Activated gamma-delta T cell treated with anti-CD3 and anti-CD28 coated beads, Interleukin-2, amount 50 U/mL, for 16 hours (primary cell): ENCODE data around the gene CD244.
"Not testable (repeated sequence)": the region's sequence is repeated elsewhere in the genome, so short reads cannot be mapped to it uniquely, and the experiment has no call there.

Experiments used
- DNase-seq: peaks from one replicate; pipeline ENCODE4 v3.0.0-alpha.2; 2020; ENCODE audit warnings: low read depth

CD244 gene

GRCh38 chr1:160810486-160810885, 52.2 kb downstream of the CD244 start:
- no peak for DNase-seq

GRCh38 chr1:160808289-160808688, 54.4 kb downstream of the CD244 start:
- no peak for DNase-seq

DNA sequence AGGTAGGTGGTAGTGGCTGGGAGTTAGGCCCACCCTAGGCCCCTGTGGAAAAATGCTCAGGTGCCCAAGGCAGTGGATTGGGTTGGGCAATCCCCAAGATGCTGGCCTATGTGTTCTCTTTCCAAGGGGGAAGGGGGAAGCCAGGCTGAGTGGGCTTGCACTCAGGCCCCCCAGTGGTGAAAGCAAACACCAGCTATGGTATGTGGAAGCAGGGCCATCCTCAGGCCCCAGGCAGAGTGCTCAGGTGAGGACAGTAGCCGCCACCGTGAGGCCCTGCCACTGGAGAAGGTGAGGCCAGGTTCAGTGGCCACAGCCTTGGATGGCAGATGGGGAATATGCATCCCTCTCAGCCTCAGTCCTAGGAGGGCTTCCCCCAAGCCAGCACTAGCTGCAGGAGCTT, 54.9 kb downstream of the CD244 start:
- no peak for DNase-seq

DNA sequence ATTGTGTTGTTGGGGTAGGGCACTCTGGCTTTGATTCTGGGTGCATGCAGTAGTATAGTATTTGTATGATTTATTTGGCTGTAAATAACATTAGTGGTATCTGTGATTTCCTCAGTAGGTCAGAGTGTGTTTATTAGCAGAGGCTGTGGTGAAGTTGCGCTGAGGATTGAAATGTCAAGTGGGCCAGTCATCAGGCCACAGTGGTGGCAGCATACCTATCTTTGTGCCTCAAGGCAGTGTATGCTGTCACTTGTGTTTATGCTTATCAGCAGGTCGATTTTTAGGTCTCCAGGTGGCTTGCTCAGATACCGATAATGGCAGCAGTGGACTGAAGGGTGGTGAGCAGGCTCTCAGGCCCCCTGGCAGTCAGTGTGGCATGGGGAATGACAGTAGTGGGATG, 55.4 kb downstream of the CD244 start:
- DNase-seq, result no peak

- DNase-seq, result no peak
These were observed 55.9 kb downstream of the CD244 start for GRCh38 chr1:160806784-160807183.

DNA sequence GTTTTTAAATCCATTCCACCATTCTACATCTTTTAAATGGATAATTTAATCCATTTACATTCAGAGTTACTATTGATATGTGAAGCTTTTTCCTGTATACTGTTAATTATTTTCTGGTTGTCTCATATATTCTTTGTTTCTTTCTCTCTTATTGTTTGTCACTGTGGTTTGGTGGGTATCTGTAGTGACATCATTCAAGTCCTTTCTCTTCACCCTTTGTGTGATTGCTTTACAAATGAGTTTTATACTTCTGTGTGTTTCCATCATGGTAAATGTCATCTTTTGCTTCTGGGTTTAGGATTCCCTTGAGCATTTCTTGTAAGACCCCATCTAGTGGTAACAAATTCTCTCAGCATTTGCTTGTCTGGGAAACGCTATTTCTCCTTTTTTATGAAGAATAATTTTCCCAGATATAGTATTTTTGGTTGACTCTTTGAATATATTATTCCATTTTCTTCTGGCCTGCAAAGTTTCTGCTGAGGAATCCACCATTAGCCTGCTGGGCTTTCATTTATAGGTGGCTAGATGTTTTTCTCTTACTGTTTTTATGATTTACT, 56.5 kb downstream of the CD244 start:
- DNase-seq, result no peak

DNA sequence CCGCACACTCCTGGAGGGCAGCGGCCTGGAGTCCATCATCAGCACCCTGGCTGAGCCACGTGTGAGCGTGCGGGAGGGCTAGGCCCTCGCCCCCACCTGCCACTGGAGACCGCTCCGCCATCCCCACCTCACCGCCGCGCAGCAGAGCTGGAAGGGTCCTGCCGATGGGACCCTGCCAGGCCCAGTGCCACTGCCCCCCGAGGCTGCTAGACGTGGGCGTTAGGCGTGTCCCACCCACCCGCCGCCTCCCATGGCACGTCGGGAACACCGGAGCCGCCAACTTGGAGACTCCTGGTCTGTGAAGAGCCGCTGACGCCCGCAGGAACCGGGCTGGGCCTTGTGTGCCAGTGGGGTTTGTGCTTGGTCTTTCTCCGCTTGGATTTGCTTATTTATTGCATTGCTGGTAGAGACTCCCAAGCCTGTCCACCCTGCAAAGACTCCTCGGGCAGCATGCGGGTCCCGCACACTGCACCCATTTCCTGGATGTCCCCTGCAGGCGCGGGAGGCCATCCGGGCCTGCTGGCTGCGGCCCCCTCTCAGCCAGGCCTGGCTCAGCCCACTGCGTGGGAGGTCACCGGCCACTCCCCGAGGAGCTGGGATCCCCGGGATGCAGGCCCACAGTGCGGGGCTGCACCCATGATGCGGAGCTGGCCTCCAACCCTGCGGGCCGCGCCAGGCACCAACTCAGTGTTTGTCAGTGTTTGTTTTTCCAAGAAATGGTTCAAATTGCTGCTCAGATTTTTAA, 60.7 kb downstream of the CD244 start:
- no peak for DNase-seq

DNA sequence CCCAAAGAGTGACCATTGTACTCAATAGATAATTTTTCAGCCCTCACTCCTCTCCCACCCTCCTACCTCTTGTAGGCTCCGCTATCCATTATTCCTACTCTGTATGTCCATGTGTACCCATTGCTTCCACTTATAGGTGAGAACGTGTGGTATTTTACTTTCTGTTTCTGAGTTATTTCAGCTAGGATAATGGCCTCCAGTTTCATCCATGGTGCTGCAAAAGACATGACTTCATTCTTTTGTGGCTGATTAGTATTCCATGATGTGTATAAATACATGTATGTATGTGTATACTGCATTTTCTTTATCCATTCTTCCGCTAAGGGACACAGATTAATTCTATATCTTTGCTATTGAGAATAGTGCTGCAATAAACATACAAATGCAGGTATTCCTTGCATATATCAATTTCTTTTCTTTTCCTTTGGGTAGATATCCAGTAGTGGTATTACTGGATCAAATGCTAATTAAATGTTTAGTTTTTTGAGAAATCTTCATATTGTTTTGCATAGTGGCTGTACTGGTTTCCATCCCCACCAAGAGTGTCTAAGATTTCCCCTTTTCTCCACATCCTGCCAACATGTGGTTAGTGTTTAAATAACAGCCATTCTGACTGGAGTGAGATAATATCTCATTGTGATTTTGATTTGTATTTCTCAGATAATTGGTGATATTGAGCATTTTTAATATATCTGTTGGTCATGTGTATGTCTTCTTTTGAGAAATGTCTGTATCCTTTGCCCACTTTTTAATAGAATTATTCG, 61.9 kb downstream of the CD244 start:
- DNase-seq, result no peak

DNA sequence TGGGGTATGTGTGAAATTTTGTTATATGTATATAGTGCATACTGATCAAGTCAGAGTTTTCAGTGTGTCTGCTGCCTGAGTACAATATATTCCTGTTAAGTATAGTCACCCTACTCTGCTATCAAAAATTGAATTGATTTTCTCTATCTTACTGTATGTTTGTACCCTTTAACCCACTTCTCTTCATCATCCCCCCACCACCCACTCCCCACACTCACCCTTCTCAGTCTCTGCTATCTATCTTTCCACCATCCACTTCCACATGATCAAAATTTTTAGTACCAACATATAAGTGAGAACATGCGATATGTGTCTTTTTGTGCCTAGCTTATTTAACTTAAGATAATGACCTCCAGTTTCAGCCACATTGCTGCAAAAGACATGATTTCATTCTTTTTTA, 62.5 kb downstream of the CD244 start:
- DNase-seq, result no peak

- DNase-seq, result no peak
These were observed 63.0 kb downstream of the CD244 start for GRCh38 chr1:160799641-160800040.

- no peak for DNase-seq
These were observed 64.2 kb downstream of the CD244 start for GRCh38 chr1:160798439-160798838.

DNA sequence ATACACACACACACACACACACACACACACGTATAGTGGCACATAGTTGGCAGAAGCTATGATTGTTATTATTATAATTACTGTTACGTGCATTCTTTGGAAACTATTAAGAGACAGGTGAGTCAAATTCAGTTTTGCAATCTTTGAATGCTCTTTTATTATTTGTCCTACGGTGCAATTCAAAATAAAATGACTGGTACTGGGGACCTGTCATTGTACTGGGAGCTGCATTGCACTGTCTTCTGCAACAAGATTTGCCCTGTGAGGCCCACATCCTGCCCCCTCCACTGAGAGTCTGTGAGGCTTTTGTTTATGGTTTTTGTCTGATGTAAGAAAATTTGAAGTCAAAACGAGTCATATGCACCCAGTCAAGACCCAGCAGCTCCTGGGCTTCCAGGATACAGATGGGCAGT, 64.8 kb downstream of the CD244 start:
- DNase-seq, result peak; percentile 48

DNA sequence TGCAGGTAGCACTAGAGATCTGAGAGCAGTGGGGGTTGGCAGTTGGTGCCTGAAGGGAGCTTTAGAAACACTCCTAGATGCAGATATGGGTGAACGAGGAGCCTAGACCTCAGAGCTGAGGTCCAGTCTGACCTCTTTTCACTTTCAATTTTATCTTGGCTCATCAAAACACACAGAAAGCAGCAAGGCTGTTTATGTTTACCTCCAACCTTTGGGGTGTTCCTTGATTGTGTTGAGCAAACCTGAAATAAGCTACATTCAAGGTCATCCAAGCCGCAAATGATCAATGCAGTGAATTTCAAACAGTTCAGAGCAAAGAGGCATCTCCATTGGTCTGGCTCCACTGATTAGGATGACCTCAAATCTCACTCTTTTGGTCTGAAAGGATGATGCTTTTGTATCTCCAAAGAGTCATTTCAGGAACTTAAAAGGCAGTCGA, 65.4 kb downstream of the CD244 start:
- DNase-seq, result no peak

DNA sequence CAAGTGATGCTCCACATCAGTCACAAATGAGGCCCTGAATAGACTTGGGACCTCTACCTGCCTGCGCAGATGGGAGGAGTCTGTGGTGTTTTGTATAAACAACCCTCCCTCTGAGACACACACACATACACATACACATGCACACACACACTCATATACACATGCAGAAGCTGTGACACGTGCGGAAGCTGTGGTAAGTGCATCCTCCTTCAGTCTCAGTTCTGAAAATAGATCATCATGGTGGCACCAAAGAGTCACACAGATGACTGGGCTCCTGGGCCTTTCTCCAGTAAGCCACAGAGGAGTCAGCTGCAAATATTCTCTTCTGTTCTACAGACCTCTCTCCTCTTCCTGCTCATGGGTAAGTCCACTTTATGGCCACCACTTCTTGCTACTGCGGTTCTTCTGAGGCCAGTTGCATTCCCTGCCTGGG, 66.7 kb downstream of the CD244 start, which contains the start of gene LY9:
TSS of gene LY9 (plus strand) at position 224 of the 433 bp plus-strand sequence. CDS start at position 238, 14 bp downstream.
- DNase-seq, result peak; percentile 72

DNA sequence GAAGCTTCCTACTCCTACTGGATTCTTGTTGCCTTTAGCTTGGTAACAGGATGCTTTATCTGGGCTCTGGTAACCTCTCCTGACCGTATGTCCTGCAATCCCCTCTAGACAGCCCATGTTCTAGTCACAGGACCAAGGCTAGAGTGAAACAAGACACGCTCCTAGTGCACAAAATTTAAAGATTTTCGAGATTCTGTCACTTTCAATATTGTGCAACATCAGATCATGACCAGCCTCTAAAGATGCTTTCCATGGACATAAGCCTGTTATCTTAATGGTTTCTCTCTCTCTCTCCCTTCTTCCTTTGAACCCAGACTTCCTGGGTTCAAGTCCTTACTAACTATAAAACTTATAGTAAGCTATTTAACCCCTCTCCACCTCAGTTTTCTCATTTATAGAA, 68.3 kb downstream of the CD244 start:
- no peak for DNase-seq

GRCh38 chr1:160789702-160790611, 72.7 kb downstream of the CD244 start:
- DNase-seq, result no peak

- no peak for DNase-seq
These were observed 73.5 kb downstream of the CD244 start for GRCh38 chr1:160789051-160789701.

GRCh38 chr1:160782988-160783765, 79.5 kb downstream of the CD244 start:
- DNase-seq, result not testable (repeated sequence)

GRCh38 chr1:160781914-160782689, 80.6 kb downstream of the CD244 start:
- no peak for DNase-seq
